PC-3 (cell line): Measurements from ENCODE around the gene CEPT1. TPM values are rescaled to one million over a fixed set of nuclear protein-coding genes. Genes with fewer than 3 reads are reported as not detected.

ENCODE experiments used
- ATAC-seq: fragments of 200-7000 bp; cut with Tn5 transposase; 2 replicates; pipeline ENCODE4 v1.9.1; 2020; ENCODE audit warnings: mild to moderate bottlenecking, moderate library complexity
- BruUV-seq: library from RNA; stranded (reverse); fragments of 400-500 nt; replicated peaks from 2 replicates; lab custom pipeline; 2021; lab: Mats Ljungman, UMichigan
- CTCF ChIA-PET: fragments of 300-600 bp; sonication (Branson Sonifier 250); formaldehyde crosslinking; loops from one replicate; lab custom pipeline; 2022; ENCODE audit warnings: antibody characterized with exemption; lab: Charles Lee
- POLR2A ChIA-PET: fragments of 300-600 bp; sonication (Branson Sonifier 250); formaldehyde crosslinking; loops from one replicate; lab custom pipeline; 2022; ENCODE audit warnings: antibody characterized with exemption; ENCODE audit not compliant: unreplicated experiment; lab: Charles Lee
- DNase-seq: peaks from one replicate; pipeline ENCODE4 v3.0.0-alpha.2; 2015
- H2AFZ ChIP-seq: fragments of 300-600 bp; sonication (generic); 2 replicates; pipeline ENCODE4 v1.6.0; 2016; ENCODE audit warnings: antibody characterized with exemption, low read length
- H3F3A ChIP-seq: fragments of 300-600 bp; sonication (generic); one replicate; pipeline ENCODE4 v1.6.0; 2017; ENCODE audit warnings: antibody characterized with exemption, low read length, control low read depth, mild to moderate bottlenecking; ENCODE audit not compliant: unreplicated experiment
- H3K27ac ChIP-seq: fragments of 300-600 bp; sonication (generic); 2 replicates; pipeline ENCODE4 v1.5.1; 2016; ENCODE audit warnings: mild to moderate bottlenecking, low read length
- H3K27me3 ChIP-seq: fragments of 300-600 bp; sonication (generic); 2 replicates; pipeline ENCODE4 v1.6.1; 2016; ENCODE audit warnings: low read length, mixed read lengths
- H3K36me3 ChIP-seq: fragments of 300-600 bp; sonication (generic); 2 replicates; pipeline ENCODE4 v1.6.1; 2016; ENCODE audit warnings: low read depth, mixed run types, low read length, mixed read lengths
- H3K4me1 ChIP-seq: fragments of 300-600 bp; sonication (generic); 2 replicates; pipeline ENCODE4 v1.5.1; 2016; ENCODE audit warnings: low read length; ENCODE audit not compliant: insufficient read depth
- H3K4me2 ChIP-seq: fragments of 300-600 bp; sonication (generic); 2 replicates; pipeline ENCODE4 v1.6.0; 2016; ENCODE audit warnings: low read length
- H3K4me3 ChIP-seq: fragments of 300-600 bp; sonication (generic); 2 replicates; pipeline ENCODE4 v1.5.1; 2016; ENCODE audit warnings: mild to moderate bottlenecking, low read length, mixed read lengths
- H3K79me2 ChIP-seq: fragments of 300-600 bp; sonication (generic); 2 replicates; pipeline ENCODE4 v1.6.1; 2017; ENCODE audit warnings: low read length, mixed read lengths
- H3K9ac ChIP-seq: fragments of 300-600 bp; sonication (generic); 2 replicates; pipeline ENCODE4 v1.6.0; 2016; ENCODE audit warnings: mild to moderate bottlenecking, low read length
- H3K9me2 ChIP-seq: fragments of 300-600 bp; sonication (generic); replicated peaks from 2 replicates; pipeline ENCODE4 v1.6.1; 2016; ENCODE audit warnings: mixed run types, low read length, mixed read lengths
- H3K9me3 ChIP-seq: fragments of 300-600 bp; sonication (generic); 2 replicates; pipeline ENCODE4 v1.6.1; 2016; ENCODE audit warnings: low read length, mixed read lengths
- H4K20me1 ChIP-seq: fragments of 300-600 bp; sonication (generic); 2 replicates; pipeline ENCODE4 v1.6.1; 2016; ENCODE audit warnings: low read length, mixed read lengths
- EZH2 ChIP-seq: fragments of 300-600 bp; sonication (generic); IDR thresholded peaks from one replicate; pipeline ENCODE4 v1.6.1; 2017; ENCODE audit warnings: antibody characterized with exemption, mild to moderate bottlenecking, low read length; ENCODE audit not compliant: unreplicated experiment
- EZH2phosphoT487 ChIP-seq: fragments of 300-600 bp; sonication (generic); IDR thresholded peaks from 2 replicates; pipeline ENCODE4 v1.6.1; 2018; ENCODE audit warnings: mild to moderate bottlenecking, antibody characterized with exemption, low read length, borderline replicate concordance
- intact Hi-C: fragments of 100-400 bp; cut with micrococcal nuclease; formaldehyde crosslinking; loops from 2 replicates; pipeline ENCODE4 v1.9.0; 2023
- total RNA-seq: library from RNA; depleted of rRNA; stranded (reverse); fragments of >200 nt; gene quantifications from 2 replicates; pipeline ENCODE4 v1.2.3, GENCODE V29; 2014
- TF ChIP-seq, protein P1 (sequence below): fragments of 300-600 bp; sonication (generic); conservative IDR thresholded peaks from 2 replicates; pipeline ENCODE4 v1.5.1; 2017; ENCODE audit warnings: antibody characterized with exemption, low read depth, mild to moderate bottlenecking, low read length

Gene CEPT1
- total RNA-seq, 1 experiment from 2014 or later, result 20.6 TPM

DNA sequence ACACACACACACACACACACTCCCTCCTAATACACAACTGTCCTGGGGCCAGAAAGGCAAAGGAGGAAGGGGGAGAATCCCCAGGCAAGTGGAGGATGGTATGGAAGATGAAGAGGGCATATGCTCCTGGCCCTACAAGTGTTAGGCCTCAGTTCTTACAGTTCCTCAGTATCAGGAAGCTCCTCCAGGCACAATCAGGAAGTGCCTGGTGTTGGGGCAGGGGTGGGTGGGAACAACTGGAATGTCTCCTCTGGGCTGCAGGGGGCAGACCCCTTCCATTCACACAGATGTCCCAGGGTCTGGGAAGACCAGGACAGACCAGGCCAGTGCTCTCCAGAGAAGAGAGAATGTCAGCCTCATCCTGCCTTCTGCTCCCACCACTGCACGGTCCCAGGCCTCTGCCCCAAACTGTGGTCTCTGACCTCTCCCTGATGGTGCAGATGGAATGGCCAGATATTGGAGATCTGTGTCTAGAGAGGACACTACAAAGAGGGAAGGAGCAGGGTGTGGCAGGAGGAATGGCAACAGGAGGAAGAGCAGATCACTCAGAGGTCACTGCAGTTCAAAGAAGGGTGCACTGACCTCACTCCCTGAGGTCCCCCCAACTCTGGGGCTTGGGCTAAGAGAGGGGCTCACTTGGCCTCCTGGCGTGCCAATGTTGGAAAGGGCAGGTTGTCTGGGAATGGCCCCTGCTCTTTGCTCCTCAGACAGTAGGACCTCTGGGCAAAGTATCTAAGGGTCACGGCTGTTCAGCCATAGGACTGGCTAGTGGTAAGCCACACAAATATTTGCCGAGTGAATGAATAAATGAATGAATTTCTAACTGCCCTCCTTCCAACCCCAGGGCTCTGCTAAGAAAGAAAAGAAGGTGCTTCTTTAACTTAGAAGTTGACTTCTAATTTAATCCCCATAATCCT lies 62.9 kb downstream of the CEPT1 start:
- H4K20me1 ChIP-seq, result no peaks in the 10 kb centered on the region
- no peaks in the 10 kb centered on the region for H3K36me3 ChIP-seq
- ChIA-PET POLR2A (no interaction called here), CTCF (no interaction called here)
- peaks cover 26% of the 10 kb centered on the region for H3K4me1 ChIP-seq
- H3K9me2 ChIP-seq, result no peaks in the 10 kb centered on the region
- H3K9me3 ChIP-seq, result no peaks in the 10 kb centered on the region
- no peak; the same call in 1 of the 2 replicates for ATAC-seq
- DNase-seq, result no peak
- peak overlapping the region; percentile 85 for H3K4me2 ChIP-seq
- peak overlapping the region; percentile 55 for H3K9ac ChIP-seq
- H3F3A ChIP-seq, result no peaks in the 10 kb centered on the region
- H2AFZ ChIP-seq, result peak overlapping the region; percentile 86
- H3K27me3 ChIP-seq, result no peaks in the 10 kb centered on the region
- TSS peak; percentile 53 for BruUV-seq
- H3K79me2 ChIP-seq, result no peaks in the 10 kb centered on the region
- no peak for TF ChIP-seq EZH2phosphoT487
- H3K4me3 ChIP-seq, result peak overlapping the region; percentile 64
- H3K27ac ChIP-seq, result peak overlapping the region; percentile 34; the same call in 1 of the 2 replicates
- intact Hi-C loops, result no loop called here

- Histone ChIP-seq H3F3A (no peaks in the 10 kb centered on the region), H3K4me2 (peak overlapping the region; percentile 85), H3K79me2 (no peaks in the 10 kb centered on the region), H3K27ac (0 out of 2 replicates have a peak overlapping the region, but pooled peaks have one; percentile 3), H3K27me3 (no peaks in the 10 kb centered on the region), H3K9me3 (no peaks in the 10 kb centered on the region), H4K20me1 (no peaks in the 10 kb centered on the region), H2AFZ (peak overlapping the region; percentile 86), H3K9me2 (no peaks in the 10 kb centered on the region), H3K4me3 (peak overlapping the region; percentile 64), H3K9ac (peak overlapping the region; percentile 55), H3K36me3 (no peaks in the 10 kb centered on the region), H3K4me1 (peaks cover 30% of the 10 kb centered on the region)
- POLR2A ChIA-PET, result no interaction called here
- peak; percentile 54 for DNase-seq
- intact Hi-C loops, result no loop called here
- BruUV-seq, result no TSS peak
- TF ChIP-seq EZH2, result no peak
- TF ChIP-seq, protein P1, sequence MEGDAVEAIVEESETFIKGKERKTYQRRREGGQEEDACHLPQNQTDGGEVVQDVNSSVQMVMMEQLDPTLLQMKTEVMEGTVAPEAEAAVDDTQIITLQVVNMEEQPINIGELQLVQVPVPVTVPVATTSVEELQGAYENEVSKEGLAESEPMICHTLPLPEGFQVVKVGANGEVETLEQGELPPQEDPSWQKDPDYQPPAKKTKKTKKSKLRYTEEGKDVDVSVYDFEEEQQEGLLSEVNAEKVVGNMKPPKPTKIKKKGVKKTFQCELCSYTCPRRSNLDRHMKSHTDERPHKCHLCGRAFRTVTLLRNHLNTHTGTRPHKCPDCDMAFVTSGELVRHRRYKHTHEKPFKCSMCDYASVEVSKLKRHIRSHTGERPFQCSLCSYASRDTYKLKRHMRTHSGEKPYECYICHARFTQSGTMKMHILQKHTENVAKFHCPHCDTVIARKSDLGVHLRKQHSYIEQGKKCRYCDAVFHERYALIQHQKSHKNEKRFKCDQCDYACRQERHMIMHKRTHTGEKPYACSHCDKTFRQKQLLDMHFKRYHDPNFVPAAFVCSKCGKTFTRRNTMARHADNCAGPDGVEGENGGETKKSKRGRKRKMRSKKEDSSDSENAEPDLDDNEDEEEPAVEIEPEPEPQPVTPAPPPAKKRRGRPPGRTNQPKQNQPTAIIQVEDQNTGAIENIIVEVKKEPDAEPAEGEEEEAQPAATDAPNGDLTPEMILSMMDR, result no peak
- no peak for TF ChIP-seq EZH2phosphoT487
- CTCF ChIA-PET, result no interaction called here
- peak; percentile 68 for ATAC-seq
Observed at GRCh38 chr1:111203681-111204200, 63.7 kb downstream of the CEPT1 start.

GRCh38 chr1:111204201-111204982 lies 64.4 kb downstream of the CEPT1 start:
- intact Hi-C loops, result no loop called here
- Histone ChIP-seq H3K27me3 (no peaks in the 10 kb centered on the region), H3K9me3 (no peaks in the 10 kb centered on the region), H4K20me1 (no peaks in the 10 kb centered on the region), H3F3A (no peaks in the 10 kb centered on the region), H3K27ac (no peak overlapping the region), H3K4me2 (peak overlapping the region; percentile 85), H3K9ac (peak overlapping the region; percentile 55), H3K9me2 (no peaks in the 10 kb centered on the region), H3K4me1 (peaks cover 32% of the 10 kb centered on the region), H3K4me3 (peak overlapping the region; percentile 64), H3K36me3 (no peaks in the 10 kb centered on the region), H3K79me2 (no peaks in the 10 kb centered on the region), H2AFZ (peak overlapping the region; percentile 86)
- ATAC-seq (peak; percentile 64), DNase-seq (no peak)
- BruUV-seq, result no TSS peak
- CTCF ChIA-PET, result no interaction called here
- TF ChIP-seq EZH2phosphoT487 (no peak), EZH2 (no peak)
- TF ChIP-seq, protein P1, result no peak
- POLR2A ChIA-PET, result no interaction called here
